DMS114 treated with DMSO at 0.1 percent for 48 hours (cell line): Measurements from ENCODE around the gene MYBL2.
"Not testable (repeated sequence)": the region's sequence is repeated elsewhere in the genome, so short reads cannot be mapped to it uniquely, and the experiment has no call there.

Experiments used
- DNase-seq: peaks from one replicate; lab custom pipeline; 2025; ENCODE audit not compliant: unreplicated experiment; lab: John Stamatoyannopoulos, UW

Gene MYBL2

GRCh38 chr20:43666376-43667328, at the start of gene MYBL2:
MYBL2 (plus strand) TSS chr20:43667114; CDS start chr20:43667284, 170 bp downstream.
- DNase-seq = peak; percentile 25

GRCh38 chr20:43631598-43631997, 35.3 kb upstream of the MYBL2 start:
- DNase-seq = no peak

GRCh38 chr20:43636429-43636828, 30.5 kb upstream of the MYBL2 start:
- no peak for DNase-seq

DNA sequence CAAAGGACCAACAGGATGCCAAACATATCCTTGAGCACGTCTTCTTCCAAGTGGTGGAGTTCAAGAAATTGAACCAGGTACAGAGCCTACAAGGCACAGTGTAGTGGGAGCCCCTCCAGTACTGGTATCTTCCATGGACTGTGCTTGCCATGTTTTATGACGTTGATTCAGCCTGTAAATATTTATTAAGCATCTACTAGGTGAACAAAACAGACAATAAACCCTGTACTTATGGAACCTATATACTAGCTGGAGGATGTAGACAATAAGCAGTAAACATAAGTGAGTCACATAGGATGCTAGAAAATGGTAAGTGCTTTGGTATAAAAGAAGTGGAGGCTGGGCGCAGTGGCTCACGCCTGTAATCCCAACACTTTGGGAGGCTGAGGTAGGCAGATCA, 24.4 kb upstream of the MYBL2 start:
- DNase-seq = no peak

DNA sequence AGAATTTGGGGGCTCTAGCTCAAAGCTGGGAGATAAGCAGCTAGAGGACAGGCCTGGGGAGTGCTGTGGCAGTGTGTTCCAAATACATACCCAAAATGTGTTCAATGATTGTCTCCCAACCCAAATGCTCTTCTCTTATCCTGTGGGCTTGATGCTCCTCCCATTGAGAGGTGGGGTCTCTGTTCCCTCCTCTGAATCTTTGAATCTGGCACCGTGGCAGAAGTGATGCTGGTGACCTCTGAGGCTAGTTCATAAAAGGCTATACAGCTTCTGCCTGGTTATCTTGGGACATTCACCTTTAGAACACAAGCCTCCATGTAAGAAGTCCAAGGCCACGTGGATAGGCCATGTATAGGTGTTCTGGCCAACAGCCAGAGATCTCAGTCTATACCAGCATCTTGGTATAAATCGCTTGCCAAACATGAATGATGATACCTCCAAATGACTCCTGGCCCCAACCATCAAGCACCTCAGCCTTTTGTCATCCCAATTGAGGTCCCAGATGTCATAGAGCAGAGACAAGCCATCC, 15.9 kb upstream of the MYBL2 start:
- no peak for DNase-seq

DNA sequence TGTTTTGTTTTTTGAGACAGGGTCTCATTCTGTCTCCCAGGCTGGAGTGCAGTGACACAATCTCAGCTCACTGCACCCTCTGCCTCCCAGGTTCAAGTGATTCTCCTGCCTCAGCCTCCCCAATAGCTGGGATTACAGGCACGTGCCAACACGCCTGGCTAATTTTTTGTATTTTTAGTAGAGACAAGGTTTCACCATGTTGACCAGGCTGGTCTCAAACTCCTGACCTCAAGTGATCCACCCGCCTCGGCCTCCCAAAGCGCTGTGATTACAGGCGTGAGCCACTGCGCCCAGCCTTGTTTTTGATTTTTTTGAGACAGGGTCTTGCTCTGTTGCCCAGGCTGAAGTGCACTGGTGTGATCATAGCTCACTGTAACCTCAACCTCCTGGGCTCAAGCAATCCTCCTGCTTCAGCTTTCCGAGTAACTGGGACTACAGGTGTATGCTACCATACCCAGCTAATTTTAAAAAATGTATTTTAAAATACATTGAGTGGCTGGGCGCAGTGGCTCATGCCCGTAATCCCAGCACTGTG, 15.2 kb upstream of the MYBL2 start:
- DNase-seq = not testable (repeated sequence)

DNA sequence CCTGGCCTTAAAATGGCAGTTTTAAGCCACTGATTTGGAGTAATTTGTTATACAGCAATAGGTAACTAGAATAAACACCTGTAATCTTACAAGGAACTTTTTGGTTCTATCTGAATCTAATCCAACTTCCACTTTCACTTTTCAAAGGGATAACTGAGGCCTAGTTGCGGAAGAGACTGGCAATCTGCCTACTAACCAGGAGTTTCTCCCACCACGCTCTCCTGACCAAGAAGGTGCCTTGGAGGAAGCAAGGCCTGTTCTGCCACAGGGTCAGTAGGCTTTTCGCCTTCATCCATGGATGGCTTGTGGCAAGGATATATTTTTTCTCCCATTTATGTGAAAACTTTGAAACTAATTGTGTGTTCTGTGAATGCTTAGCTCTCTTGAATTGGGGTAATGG, 12.9 kb upstream of the MYBL2 start:
- DNase-seq = no peak

DNA sequence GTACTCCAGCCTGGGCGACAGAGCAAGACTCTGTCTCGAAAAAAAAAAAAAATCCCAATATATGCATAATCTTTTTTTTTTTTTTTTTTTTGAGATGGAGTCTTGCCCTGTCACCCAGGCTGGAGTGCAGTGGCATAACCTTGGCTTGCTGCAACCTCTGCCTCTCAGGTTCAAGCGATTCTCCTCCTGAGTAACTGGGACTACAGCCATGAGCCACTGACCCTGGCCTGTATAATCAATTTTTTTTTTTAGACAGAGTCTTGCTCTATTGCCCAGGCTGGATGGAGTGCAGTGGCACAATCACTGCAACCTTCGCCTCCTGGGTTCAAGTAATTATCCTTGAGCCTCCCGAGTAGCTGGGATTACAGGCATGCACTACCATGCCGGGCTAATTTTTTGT, 11.7 kb upstream of the MYBL2 start:
- DNase-seq = not testable (repeated sequence)

- no peak for DNase-seq
Observed at GRCh38 chr20:43655937-43656336, 11.0 kb upstream of the MYBL2 start.

GRCh38 chr20:43658069-43658722, 8.7 kb upstream of the MYBL2 start:
- no peak for DNase-seq

- no peak for DNase-seq
Observed at GRCh38 chr20:43658723-43659419, 8.0 kb upstream of the MYBL2 start.

- no peak for DNase-seq
Observed at GRCh38 chr20:43662943-43663655, 3.8 kb upstream of the MYBL2 start.

DNA sequence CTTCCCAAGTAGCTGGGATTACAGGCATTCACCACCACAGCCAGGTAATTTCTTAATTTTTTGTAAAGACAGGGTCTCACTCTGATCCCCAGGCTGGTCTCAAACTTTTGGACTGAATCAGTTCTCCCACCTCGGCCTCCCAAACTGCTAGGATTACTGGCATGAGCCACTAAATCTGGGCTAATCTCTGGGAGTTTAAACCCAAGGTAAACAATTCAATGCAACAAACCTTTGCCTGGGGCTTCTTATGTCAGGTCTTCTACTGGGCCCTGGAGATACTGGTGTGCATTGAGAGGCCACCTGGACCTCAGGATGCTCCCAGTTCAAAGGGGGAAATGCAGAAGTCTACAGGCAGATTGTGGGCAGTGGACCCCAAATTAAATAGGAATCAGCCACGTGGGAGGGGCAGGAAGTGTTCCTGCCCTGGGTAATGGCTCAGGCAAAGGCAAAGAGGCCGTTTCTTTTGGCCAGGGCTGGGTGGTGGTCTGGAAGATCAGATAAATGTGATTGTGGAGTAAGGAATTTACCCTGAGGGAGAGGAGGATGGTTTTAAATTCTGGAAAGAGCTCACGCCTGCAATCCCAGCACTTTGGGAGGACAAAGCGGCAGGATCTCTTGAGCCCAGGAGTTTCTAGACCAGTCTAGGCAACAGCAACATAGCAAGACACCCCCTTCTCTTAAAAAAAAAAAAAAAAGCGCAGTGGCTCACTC, 1.3 kb upstream of the MYBL2 start:
- no peak for DNase-seq

GRCh38 chr20:43667341-43668132, 623 bp downstream of the MYBL2 start:
- no peak for DNase-seq

GRCh38 chr20:43669332-43669731, 2.4 kb downstream of the MYBL2 start:
- DNase-seq = no peak

- DNase-seq = no peak
Observed at GRCh38 chr20:43670423-43670822, 3.5 kb downstream of the MYBL2 start.

- no peak for DNase-seq
Observed at GRCh38 chr20:43676368-43676767, 9.5 kb downstream of the MYBL2 start.

- DNase-seq = no peak
Observed at GRCh38 chr20:43680981-43681380, 14.1 kb downstream of the MYBL2 start.

- no peak for DNase-seq
Observed at GRCh38 chr20:43681468-43681942, 14.6 kb downstream of the MYBL2 start.
